NCI-H146 treated with DMSO at 0.1 percent for 48 hours (cell line): ENCODE results near the gene ADI1.
"Not testable (repeated sequence)": the region's sequence is repeated elsewhere in the genome, so short reads cannot be mapped to it uniquely, and the experiment has no call there.

Source experiments
- DNase-seq: peaks from one replicate; lab custom pipeline; 2025; ENCODE audit not compliant: unreplicated experiment; lab: John Stamatoyannopoulos, UW

The ADI1 gene

DNA sequence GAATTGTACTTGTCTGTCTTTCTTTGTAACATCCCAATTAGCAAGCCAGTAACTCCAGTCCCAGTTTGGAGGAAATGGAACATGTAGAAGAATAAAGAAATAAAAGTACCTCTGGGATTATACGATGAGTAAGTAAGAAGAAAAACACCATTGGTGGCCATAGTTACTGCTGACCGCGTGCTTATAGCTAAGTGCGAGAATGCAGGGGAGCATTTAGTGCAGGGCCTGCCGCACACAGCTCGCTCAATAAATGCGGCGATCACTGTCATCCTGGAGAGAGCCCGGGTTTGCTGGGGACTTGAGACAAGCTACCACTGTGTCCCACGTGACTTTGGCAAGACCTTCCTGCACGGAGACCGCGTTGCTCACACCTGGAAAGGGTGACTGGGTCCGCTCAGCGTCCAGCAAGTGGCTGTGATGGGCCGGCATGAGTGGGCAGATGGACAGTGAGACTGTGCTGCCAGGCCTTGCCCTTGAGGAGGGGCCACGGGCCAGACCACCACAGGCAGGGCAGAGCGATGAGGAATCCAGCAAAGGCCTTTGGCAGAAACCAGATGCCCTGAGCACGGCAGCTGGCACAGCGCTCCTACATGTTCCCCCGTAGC, 54.8 kb downstream of the ADI1 start:
- DNase-seq = no peak

DNA sequence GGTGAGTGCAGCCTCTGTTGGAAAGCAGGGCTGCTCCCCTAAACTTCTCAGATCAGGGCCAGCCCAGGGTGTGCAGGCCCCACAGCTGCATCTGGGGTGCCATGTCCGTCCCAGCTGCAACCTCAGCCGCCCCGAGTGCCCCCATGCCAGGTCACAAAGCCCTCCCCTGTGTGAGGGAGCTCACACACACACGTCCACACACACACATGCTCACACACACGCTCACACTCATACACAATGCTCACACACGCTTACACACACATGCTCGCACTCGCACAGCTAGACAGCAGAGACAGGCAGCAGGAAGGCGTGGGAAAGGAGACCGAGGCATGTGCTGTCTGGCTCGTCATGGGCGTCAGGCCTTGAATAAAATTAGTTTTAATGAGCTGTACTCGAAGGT, 55.4 kb downstream of the ADI1 start:
- DNase-seq = no peak

GRCh38 chr2:3463186-3463835, 56.0 kb downstream of the ADI1 start:
- DNase-seq = no peak

DNA sequence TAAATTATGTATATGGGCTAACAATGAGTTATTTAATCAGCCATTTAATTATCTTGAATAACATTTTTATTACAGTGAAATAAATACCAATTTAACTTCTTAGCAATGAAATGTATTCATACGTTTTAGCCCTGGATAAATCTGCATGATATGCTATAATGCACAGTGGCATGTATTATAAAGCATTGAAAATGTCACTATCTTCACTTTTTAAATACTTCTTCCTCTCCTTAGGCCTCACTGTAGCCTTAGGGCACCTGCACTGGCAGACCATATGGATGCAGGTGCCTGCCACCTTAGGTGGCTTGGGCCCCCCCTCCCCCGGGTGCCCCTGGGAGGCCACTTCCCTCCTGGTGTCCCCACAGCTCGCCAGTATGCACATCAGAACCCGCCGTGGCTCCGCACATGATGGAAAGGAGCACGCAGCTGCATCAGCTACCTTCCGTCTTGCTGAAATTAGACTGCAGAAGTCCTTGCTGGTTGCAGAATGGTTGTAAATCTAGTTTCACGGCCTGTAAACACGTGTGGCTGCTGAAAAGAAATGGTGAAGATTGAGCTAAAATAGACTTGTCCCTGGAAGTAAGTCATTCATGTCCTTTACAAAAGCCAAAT, 56.7 kb downstream of the ADI1 start:
- no peak for DNase-seq

- DNase-seq = peak; percentile 7
These were observed 57.4 kb downstream of the ADI1 start for GRCh38 chr2:3461801-3462492.

DNA sequence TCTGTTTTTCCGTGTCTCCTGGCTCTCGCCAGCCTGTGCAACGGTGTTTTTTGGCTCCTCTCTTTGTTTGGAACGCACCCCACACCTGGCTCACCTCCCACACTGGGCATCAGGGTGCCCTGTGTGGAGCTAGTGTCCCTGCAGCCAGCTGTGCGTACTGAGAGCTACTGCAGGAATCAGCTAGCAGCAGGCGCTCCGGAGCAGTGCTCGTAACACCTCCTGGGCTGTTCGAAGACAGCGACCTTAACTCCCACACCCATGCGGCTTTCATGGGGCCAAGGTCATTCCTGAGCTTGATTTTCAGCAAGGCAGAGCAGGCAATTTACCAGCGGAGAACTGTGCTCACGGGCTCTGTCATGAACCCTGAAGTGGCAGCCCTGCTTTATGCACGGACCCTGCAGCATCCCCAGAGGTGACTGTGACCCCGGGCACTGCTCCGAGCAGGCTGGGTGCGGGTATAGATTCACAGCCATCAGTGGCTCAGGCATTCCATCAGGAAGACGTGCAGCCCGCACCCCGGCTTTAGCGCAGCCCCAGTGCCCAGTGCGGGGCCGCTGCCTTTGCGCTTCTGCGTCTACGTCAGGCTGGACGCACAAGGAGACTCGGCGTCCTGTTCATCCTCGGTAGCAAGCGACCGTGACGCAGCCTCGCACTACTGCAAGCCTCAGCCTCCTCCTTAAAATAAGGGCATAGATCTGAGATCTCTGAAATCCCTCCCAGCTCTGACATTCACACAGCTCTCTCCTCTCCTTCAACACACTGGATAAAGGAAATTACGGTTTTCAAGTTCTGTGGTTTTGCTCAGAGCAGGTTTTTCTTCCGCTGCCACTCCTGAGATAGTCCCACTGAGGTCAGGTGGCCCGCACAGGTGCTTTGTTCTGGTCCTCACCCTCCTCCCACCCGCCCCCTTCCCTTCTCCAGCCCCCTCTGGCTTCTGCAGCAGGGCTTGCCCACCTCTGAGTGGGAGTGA, 58.2 kb downstream of the ADI1 start:
- no peak for DNase-seq

GRCh38 chr2:3460156-3460555, 59.2 kb downstream of the ADI1 start:
- DNase-seq = no peak

- no peak for DNase-seq
These were observed 59.9 kb downstream of the ADI1 start for GRCh38 chr2:3459185-3460015.

GRCh38 chr2:3458396-3459184, 60.7 kb downstream of the ADI1 start:
- DNase-seq = no peak

DNA sequence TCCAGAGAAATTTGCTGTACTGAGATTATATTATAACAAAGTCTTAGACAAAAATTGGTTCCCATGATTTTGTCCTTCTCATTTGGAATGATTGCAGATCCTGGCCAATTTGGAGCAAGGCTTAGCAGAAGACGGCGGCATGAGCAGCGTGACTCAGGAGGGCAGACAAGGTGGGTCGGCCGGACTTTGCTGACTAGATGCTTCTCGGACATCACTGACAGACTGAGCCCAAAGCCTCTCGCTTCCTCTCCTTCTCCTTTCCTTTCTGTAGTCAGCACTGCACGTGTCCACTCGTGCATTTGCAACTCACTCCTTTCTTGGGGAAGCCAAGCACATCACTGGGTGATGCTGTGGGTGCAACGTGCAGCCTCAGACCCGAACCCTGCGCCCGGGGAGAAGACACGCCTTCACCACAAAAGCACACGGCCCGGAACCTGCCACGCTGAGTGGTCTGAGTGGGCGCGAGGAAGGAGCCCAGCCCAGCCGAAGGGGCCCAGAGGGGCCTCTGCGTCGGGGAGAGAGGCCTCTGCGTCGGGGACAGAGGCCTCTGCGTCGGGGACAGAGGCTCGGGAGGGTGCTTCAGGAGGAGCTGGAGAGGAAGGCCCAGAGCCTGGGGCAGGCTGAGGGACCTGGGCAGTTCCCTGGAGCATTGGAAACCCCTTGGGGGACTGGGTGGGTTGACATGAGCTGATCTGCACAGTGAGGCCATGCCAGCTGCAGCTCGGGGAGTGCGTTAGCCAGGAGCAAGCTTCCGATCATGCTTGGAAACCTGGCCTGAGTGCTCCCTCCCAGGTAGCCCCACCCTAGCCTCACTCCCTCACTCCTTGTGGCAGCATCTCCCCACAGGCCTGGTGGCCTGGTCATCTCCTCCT, 61.6 kb downstream of the ADI1 start:
- no peak for DNase-seq

GRCh38 chr2:3456125-3456524, 63.2 kb downstream of the ADI1 start:
- DNase-seq = no peak

- no peak for DNase-seq
These were observed 64.5 kb downstream of the ADI1 start for GRCh38 chr2:3454802-3455201.

DNA sequence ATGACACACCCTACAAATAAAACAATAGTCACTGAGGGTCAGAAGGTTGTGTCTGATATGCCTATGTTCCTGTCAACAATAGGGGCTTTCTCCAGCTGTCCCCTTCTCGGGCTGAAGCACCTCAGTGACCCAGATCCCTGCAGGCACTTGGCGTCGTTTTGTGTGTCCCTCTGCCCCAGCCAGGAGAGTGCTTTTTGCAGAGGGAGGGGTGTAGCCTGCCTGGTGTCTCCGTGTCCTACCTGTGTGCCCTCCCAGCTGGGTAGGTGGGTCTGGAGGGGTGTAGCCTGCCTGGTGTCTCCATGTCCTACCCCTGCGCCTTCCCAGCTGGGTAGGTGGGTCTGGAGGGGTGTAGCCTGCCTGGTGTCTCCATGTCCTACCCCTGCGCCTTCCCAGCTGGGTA, 65.3 kb downstream of the ADI1 start:
- DNase-seq = not testable (repeated sequence)

GRCh38 chr2:3453190-3453999, 65.9 kb downstream of the ADI1 start:
- DNase-seq = no peak

DNA sequence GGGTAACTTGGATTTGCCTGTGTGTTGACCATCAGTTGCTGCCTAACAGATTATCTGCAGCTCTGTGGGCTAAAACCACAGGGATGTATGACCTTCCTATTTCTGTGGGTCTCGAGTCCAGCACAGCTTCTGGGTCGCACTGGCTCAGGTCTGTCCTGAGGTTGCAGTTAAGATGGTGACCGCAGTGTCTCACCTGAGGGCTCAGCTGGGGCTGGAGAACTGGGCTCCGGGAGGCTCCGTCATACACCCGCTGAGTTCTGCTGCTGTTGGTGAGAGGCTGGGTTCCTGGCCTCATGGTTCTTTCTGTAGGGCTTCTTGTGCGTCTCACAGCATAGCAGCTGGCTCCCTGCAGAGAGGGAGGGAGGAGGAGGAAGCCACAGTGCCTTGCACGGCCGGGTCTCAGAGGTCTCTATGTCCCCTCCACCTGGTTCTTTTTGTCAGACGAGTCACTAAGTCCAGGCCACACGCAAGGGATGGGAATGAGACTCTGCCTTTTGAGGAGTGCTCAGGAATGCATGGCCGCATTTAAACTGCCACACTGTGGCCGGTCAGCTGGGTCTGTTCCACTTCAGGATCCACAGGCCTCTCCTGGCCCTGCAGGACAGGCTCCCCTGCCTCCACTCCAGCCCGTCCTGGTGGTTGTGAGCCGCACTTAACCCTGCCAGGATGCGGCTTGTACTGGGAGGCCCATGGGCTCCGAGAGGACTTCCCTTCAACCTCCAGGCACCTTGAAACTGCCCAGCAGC, 67.2 kb downstream of the ADI1 start:
- DNase-seq = no peak

- no peak for DNase-seq
These were observed 68.2 kb downstream of the ADI1 start for GRCh38 chr2:3451169-3451568.
